Mesothelial cell of epicardium (in vitro differentiated cells): Measurements from ENCODE around the gene AKIRIN2. TPM values are rescaled to one million over a fixed set of nuclear protein-coding genes. Genes with fewer than 3 reads are reported as not detected.

Source experiments
- DNase-seq, 2 experiments: peaks; one replicate each; pipeline ENCODE4 v3.0.0; 2021; ENCODE audit warnings: low spot score in 2 of 2; ENCODE audit not compliant: unreplicated experiment in 2 of 2
- H3K27ac Mint-ChIP-seq: 2 replicates; pipeline ENCODE4 v1.8.0; 2021; ENCODE audit warnings: mixed read lengths
- H3K27me3 Mint-ChIP-seq: 2 replicates; pipeline ENCODE4 v1.8.0; 2021; ENCODE audit warnings: low read depth, mixed read lengths
- H3K36me3 Mint-ChIP-seq: 2 replicates; pipeline ENCODE4 v1.8.0; 2021; ENCODE audit warnings: mixed read lengths
- H3K4me1 Mint-ChIP-seq: 2 replicates; pipeline ENCODE4 v1.8.0; 2021; ENCODE audit warnings: mixed read lengths
- H3K4me3 Mint-ChIP-seq: 2 replicates; pipeline ENCODE4 v1.8.0; 2021; ENCODE audit warnings: mild to moderate bottlenecking, moderate library complexity, mixed read lengths
- H3K9me3 Mint-ChIP-seq: 2 replicates; pipeline ENCODE4 v1.8.0; 2021; ENCODE audit warnings: mixed read lengths
- CTCF ChIP-seq: fragments of 200-600 bp; sonication (generic); IDR thresholded peaks from one replicate; pipeline ENCODE4 v1.5.0; 2021; ENCODE audit warnings: antibody characterized with exemption; ENCODE audit not compliant: unreplicated experiment
- total RNA-seq: library from RNA; stranded (reverse); gene quantifications from 3 replicates; pipeline ENCODE4 v1.2.1, GENCODE V29; 2021

The AKIRIN2 gene
- total RNA-seq, 1 donor from 2014 or later, result 88.1 TPM

DNA sequence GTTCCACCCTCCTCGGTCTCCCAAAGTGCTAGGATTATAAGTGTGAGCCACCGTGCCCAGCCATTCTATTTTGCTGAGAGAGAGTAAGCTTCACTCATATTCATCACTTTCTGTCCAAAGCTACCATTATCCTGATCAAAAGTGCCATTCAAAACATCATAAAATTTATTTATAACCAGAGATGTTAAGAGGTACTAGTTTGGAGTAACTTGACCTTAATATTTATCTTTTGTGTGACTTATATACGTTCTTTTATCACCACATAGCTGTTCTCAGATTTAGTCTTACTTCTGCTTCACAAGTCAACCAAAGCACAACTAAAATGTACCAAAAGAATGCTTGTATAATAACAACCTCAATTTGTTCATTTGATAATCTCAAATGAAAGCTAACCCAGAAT is 18.1 kb downstream of the AKIRIN2 start:
- peaks cover 35% of the 10 kb centered on the region for H3K4me1 Mint-ChIP-seq
- H3K9me3 Mint-ChIP-seq, result no peaks in the 10 kb centered on the region
- H3K27ac Mint-ChIP-seq, result no peak overlapping the region
- no peak for TF ChIP-seq CTCF
- H3K4me3 Mint-ChIP-seq, result no peak overlapping the region
- DNase-seq, result no peak
- peaks cover 18% of the 10 kb centered on the region for H3K36me3 Mint-ChIP-seq
- no peaks in the 10 kb centered on the region for H3K27me3 Mint-ChIP-seq

DNA sequence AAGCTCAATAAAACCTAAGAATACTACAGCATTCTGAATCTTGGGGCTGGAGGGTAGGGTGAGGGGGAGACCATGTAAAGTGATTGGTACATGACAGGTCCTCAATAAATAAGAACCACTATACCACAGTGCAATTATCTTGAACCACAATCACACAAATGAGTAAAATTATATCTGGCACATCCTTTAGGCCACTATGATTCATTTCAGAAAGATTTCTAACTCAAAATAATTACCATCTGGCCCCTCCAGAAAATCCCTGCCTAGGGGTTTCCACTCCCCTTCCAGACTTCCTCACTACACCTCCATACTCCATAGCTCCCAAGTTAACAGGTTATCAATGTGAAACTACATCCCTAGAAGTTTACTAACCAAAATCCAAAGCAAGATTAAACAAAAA is 19.7 kb downstream of the AKIRIN2 start:
- H3K4me1 Mint-ChIP-seq, result peaks cover 35% of the 10 kb centered on the region
- H3K4me3 Mint-ChIP-seq, result no peak overlapping the region
- H3K27ac Mint-ChIP-seq, result peak overlapping the region; percentile 24
- TF ChIP-seq CTCF, result no peak
- H3K27me3 Mint-ChIP-seq, result no peaks in the 10 kb centered on the region
- no peak for DNase-seq
- H3K36me3 Mint-ChIP-seq, result peaks cover 28% of the 10 kb centered on the region
- no peaks in the 10 kb centered on the region for H3K9me3 Mint-ChIP-seq

GRCh38 chr6:87675004-87675681 is 26.9 kb downstream of the AKIRIN2 start:
- H3K4me1 Mint-ChIP-seq, result no peaks in the 10 kb centered on the region
- H3K36me3 Mint-ChIP-seq, result peaks cover 46% of the 10 kb centered on the region
- no peaks in the 10 kb centered on the region for H3K9me3 Mint-ChIP-seq
- no peak overlapping the region for H3K27ac Mint-ChIP-seq
- no peak overlapping the region for H3K4me3 Mint-ChIP-seq
- no peaks in the 10 kb centered on the region for H3K27me3 Mint-ChIP-seq
- TF ChIP-seq CTCF, result no peak
- no peak for DNase-seq

- no peaks in the 10 kb centered on the region for H3K4me1 Mint-ChIP-seq
- H3K27ac Mint-ChIP-seq, result no peak overlapping the region
- no peak for TF ChIP-seq CTCF
- DNase-seq, result no peak
- H3K36me3 Mint-ChIP-seq, result peaks cover 42% of the 10 kb centered on the region
- no peaks in the 10 kb centered on the region for H3K27me3 Mint-ChIP-seq
- no peak overlapping the region for H3K4me3 Mint-ChIP-seq
- no peaks in the 10 kb centered on the region for H3K9me3 Mint-ChIP-seq
Observed at GRCh38 chr6:87674290-87674689, 27.7 kb downstream of the AKIRIN2 start.

DNA sequence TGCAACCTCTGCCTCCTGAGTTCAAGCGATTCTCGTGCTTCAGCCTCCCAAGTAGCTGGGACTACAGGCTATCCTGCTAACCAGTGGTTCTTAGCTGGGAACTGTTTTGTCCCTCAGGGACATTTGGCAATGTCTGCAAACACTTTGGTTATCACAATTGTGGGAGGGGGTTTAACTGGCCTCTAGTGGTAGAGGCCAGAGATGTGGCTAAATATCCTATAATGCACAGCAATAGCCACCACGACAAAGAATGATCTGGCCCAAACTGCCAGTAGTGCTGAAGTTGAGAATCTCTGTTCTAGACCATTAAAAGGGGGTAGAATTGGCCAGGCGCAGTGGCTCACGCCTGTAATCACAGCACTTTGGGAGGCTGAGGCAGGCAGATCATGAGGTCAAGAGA is 28.8 kb downstream of the AKIRIN2 start:
- no peaks in the 10 kb centered on the region for H3K9me3 Mint-ChIP-seq
- no peak overlapping the region for H3K4me3 Mint-ChIP-seq
- H3K27me3 Mint-ChIP-seq, result no peaks in the 10 kb centered on the region
- no peak for TF ChIP-seq CTCF
- no peak overlapping the region for H3K27ac Mint-ChIP-seq
- H3K4me1 Mint-ChIP-seq, result no peaks in the 10 kb centered on the region
- H3K36me3 Mint-ChIP-seq, result peaks cover 39% of the 10 kb centered on the region
- no peak for DNase-seq

GRCh38 chr6:87672641-87673040 is 29.4 kb downstream of the AKIRIN2 start:
- Mint-ChIP-seq H3K4me1 (no peaks in the 10 kb centered on the region), H3K27me3 (no peaks in the 10 kb centered on the region), H3K36me3 (peaks cover 39% of the 10 kb centered on the region), H3K9me3 (no peaks in the 10 kb centered on the region), H3K27ac (no peak overlapping the region), H3K4me3 (no peak overlapping the region)
- no peak for TF ChIP-seq CTCF
- no peak for DNase-seq
